ENCODE measurements around the gene GPR183.

The GPR183 gene

DNA sequence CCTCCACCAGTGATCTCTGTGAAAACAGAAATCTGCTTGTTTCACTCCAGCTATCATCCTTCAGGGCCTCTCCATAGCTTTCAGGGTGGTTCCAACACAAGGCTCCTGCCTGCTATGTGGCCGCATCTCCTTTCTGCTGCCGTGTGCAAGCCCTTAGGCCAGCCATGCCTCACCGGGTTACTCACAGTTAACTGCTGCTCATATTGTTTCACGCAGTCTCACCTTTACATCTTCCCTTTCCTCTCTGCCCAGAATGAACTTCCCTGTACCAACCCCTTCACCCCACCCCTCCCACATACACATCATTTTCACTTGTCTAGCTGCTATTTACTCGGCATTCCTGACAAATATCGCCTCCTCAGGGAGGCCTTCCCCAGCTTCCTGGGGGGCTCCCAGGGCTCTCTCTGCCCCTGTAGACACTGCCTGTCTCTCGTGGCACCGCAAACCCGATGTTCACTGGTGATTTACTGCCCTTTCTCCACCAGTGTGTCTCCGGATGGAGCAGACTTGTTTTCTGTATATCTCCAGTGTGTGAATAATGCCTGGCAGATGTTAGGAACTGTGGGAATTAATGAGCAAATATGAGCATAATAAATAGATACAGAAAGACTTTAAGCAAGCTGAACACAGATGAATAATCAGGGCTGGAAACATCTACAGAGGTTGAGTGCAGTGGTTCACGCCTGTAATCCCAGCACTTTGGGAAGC is 39.3 kb upstream of the GPR183 start:
- Histone ChIP-seq H3K9me2 (replicated peaks; ENCODE audit: low read depth, low read length) (no peaks in the 10 kb centered on the region), H3K27me3 (ENCODE audit: insufficient read depth, low read length, poor library complexity, severe bottlenecking) (no peaks in the 10 kb centered on the region), H3K4me3 (ENCODE audit: low read length, poor library complexity, severe bottlenecking) (no peak overlapping the region), H3K36me3 (ENCODE audit: insufficient read depth, low read length) (peaks cover 81% of the 10 kb centered on the region; the same call in 1 of the 2 replicates), H3K79me2 (ENCODE audit: insufficient read depth, low read length) (no peaks in the 10 kb centered on the region), H3K9me3 (ENCODE audit: insufficient read depth, low read depth, low read length) (no peaks in the 10 kb centered on the region), H3K4me1 (ENCODE audit: insufficient read depth, low read length, poor library complexity, severe bottlenecking) (no peaks in the 10 kb centered on the region), H3F3A (ENCODE audit: low read depth) (no peaks in the 10 kb centered on the region), H2AFZ (ENCODE audit: low read length) (no peak overlapping the region), H3K9ac (ENCODE audit: low read depth, low read length, poor library complexity, severe bottlenecking) (no peak overlapping the region), H4K20me1 (ENCODE audit: insufficient read depth, low read length, poor library complexity, severe bottlenecking) (no peaks in the 10 kb centered on the region), H3K4me2 (ENCODE audit: low read depth, low read length, poor library complexity, severe bottlenecking) (no peak overlapping the region)
- no peak for TF ChIP-seq CTCF (conservative IDR thresholded peaks at IDR 0.05; ENCODE audit: low read length)
- no peak for TF ChIP-seq EZH2phosphoT487 (IDR thresholded peaks at IDR 0.05; ENCODE audit: borderline replicate concordance)

- H3K36me3 ChIP-seq (ENCODE audit: insufficient read depth, low read length), result peaks cover 87% of the 10 kb centered on the region
- TF ChIP-seq CTCF (conservative IDR thresholded peaks at IDR 0.05; ENCODE audit: low read length) (no peak), EZH2phosphoT487 (IDR thresholded peaks at IDR 0.05; ENCODE audit: borderline replicate concordance) (no peak)
- no peaks in the 10 kb centered on the region for H3K27me3 ChIP-seq (ENCODE audit: insufficient read depth, low read length, poor library complexity, severe bottlenecking)
- H3K4me3 ChIP-seq (ENCODE audit: low read length, poor library complexity, severe bottlenecking), result no peak overlapping the region
- no peaks in the 10 kb centered on the region for H3K9me2 ChIP-seq (replicated peaks; ENCODE audit: low read depth, low read length)
- peaks cover 7% of the 10 kb centered on the region for H3K4me1 ChIP-seq (ENCODE audit: insufficient read depth, low read length, poor library complexity, severe bottlenecking)
- no peaks in the 10 kb centered on the region for H4K20me1 ChIP-seq (ENCODE audit: insufficient read depth, low read length, poor library complexity, severe bottlenecking)
- H3K79me2 ChIP-seq (ENCODE audit: insufficient read depth, low read length), result no peaks in the 10 kb centered on the region
- no peaks in the 10 kb centered on the region; the same call in 1 of the 2 replicates for H3F3A ChIP-seq (ENCODE audit: low read depth)
- H3K9me3 ChIP-seq (ENCODE audit: insufficient read depth, low read depth, low read length), result no peaks in the 10 kb centered on the region
- no peak overlapping the region for H3K9ac ChIP-seq (ENCODE audit: low read depth, low read length, poor library complexity, severe bottlenecking)
- H2AFZ ChIP-seq (ENCODE audit: low read length), result no peak overlapping the region
- H3K4me2 ChIP-seq (ENCODE audit: low read depth, low read length, poor library complexity, severe bottlenecking), result no peak overlapping the region
Measured at GRCh38 chr13:99345345-99345744, 38.1 kb upstream of the GPR183 start.

DNA sequence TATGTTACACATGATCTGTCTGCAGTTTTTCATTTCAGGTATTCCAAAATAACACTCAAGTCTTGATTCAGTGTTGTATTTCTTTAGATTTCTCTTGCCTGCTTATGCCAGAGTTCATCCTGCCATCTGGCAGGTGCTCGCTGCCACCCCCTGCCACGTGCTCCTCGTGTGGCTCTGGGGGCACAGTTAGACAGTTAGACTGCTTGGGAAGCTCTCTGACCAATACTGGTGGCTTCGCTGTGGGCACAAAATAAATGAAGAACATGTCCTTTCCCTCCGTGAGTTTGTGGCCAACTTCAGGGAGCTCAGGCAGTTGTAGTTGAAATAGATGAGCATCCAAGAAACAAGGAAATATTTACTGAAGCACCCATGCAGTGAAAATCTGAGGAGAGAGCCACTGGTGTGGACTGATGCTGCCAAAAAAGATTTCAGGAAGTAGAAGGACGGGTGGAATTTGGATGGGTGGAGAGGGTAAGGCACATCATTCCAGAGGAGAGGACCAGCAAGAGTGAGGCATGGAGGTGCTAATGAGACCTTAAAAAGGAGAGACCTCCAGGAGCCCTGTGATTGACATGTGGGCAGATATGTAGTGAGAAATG is 37.5 kb upstream of the GPR183 start:
- H3K4me1 ChIP-seq (ENCODE audit: insufficient read depth, low read length, poor library complexity, severe bottlenecking), result peaks cover 13% of the 10 kb centered on the region
- no peak overlapping the region for H2AFZ ChIP-seq (ENCODE audit: low read length)
- H3K79me2 ChIP-seq (ENCODE audit: insufficient read depth, low read length), result no peaks in the 10 kb centered on the region
- no peaks in the 10 kb centered on the region; the same call in 1 of the 2 replicates for H3F3A ChIP-seq (ENCODE audit: low read depth)
- no peak overlapping the region for H3K4me3 ChIP-seq (ENCODE audit: low read length, poor library complexity, severe bottlenecking)
- TF ChIP-seq CTCF (conservative IDR thresholded peaks at IDR 0.05; ENCODE audit: low read length) (no peak), EZH2phosphoT487 (IDR thresholded peaks at IDR 0.05; ENCODE audit: borderline replicate concordance) (no peak)
- H3K4me2 ChIP-seq (ENCODE audit: low read depth, low read length, poor library complexity, severe bottlenecking), result no peak overlapping the region
- H3K9me3 ChIP-seq (ENCODE audit: insufficient read depth, low read depth, low read length), result no peaks in the 10 kb centered on the region
- no peaks in the 10 kb centered on the region for H3K27me3 ChIP-seq (ENCODE audit: insufficient read depth, low read length, poor library complexity, severe bottlenecking)
- no peak overlapping the region for H3K9ac ChIP-seq (ENCODE audit: low read depth, low read length, poor library complexity, severe bottlenecking)
- H3K36me3 ChIP-seq (ENCODE audit: insufficient read depth, low read length), result peaks cover 85% of the 10 kb centered on the region
- no peaks in the 10 kb centered on the region for H3K9me2 ChIP-seq (replicated peaks; ENCODE audit: low read depth, low read length)
- no peaks in the 10 kb centered on the region for H4K20me1 ChIP-seq (ENCODE audit: insufficient read depth, low read length, poor library complexity, severe bottlenecking)

Data from Loucy (cell line).